Islet precursor cell (in vitro differentiated cells): ENCODE measurements around the gene MRTFA.
"Not testable (repeated sequence)": the region's sequence is repeated elsewhere in the genome, so short reads cannot be mapped to it uniquely, and the experiment has no call there.

ENCODE experiments used
- DNase-seq: peaks from one replicate; pipeline ENCODE4 v3.0.0-alpha.2; 2018

Gene MRTFA

GRCh38 chr22:40383905-40384304 lies 252.6 kb downstream of the MRTFA start:
- peak; percentile 73 for DNase-seq

GRCh38 chr22:40381461-40381860 lies 255.1 kb downstream of the MRTFA start:
- no peak for DNase-seq

GRCh38 chr22:40378448-40378847 lies 258.1 kb downstream of the MRTFA start:
- DNase-seq = not testable (repeated sequence)

GRCh38 chr22:40377931-40378330 lies 258.6 kb downstream of the MRTFA start:
- no peak for DNase-seq

GRCh38 chr22:40376149-40376548 lies 260.4 kb downstream of the MRTFA start:
- DNase-seq = no peak

- DNase-seq = no peak
Measured at GRCh38 chr22:40374567-40374966, 262.0 kb downstream of the MRTFA start.

GRCh38 chr22:40368836-40369235 lies 267.7 kb downstream of the MRTFA start:
- no peak for DNase-seq

GRCh38 chr22:40368016-40368415 lies 268.5 kb downstream of the MRTFA start:
- no peak for DNase-seq

- no peak for DNase-seq
Measured at GRCh38 chr22:40367342-40367741, 269.2 kb downstream of the MRTFA start.

- no peak for DNase-seq
Measured at GRCh38 chr22:40366068-40366467, 270.5 kb downstream of the MRTFA start.

GRCh38 chr22:40364431-40364830 lies 272.1 kb downstream of the MRTFA start:
- no peak for DNase-seq

- DNase-seq = no peak
Measured at GRCh38 chr22:40363059-40363458, 273.5 kb downstream of the MRTFA start.

GRCh38 chr22:40361100-40361499 lies 275.4 kb downstream of the MRTFA start:
- DNase-seq = no peak
